CD4-positive, alpha-beta T cell treated with Interleukin-2 at 100 ng/mL for 4 hours (primary cell): ENCODE data around the gene PRKAG3.

Experiments
- DNase-seq: peaks from one replicate; pipeline ENCODE4 v3.0.0-alpha.2; 2020; ENCODE audit warnings: low spot score

PRKAG3 gene

DNA sequence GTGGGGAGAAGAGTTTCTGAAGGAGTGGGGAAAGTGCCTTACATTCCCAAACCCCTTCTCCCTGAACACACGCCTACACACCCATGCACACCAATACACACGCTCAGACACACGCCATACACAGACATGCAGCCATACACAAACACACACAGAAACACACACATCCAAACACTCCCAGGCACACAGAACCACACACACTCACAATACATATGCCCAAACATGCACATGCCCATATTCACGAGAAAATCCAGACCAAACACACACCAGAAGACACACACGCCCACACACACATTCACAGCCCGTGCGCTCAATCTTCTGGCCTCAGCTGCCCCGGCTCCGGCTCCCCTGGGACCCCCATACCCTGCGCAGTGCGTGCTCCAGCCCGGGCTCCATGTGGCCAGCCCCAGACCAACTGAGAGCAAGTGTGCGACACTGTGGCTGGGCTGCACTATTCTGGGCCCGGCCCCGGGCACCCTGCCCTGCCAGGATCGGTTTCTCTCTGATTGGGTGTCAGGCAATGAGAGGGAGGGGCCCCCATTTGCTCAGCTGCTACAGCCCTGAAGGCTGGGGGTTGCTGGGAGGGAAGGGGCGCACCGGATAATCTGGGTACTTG, at the start of gene PRKAG3:
TSS of gene PRKAG3 (minus strand) at position 426 of the 613 bp plus-strand sequence.
- no peak for DNase-seq

DNA sequence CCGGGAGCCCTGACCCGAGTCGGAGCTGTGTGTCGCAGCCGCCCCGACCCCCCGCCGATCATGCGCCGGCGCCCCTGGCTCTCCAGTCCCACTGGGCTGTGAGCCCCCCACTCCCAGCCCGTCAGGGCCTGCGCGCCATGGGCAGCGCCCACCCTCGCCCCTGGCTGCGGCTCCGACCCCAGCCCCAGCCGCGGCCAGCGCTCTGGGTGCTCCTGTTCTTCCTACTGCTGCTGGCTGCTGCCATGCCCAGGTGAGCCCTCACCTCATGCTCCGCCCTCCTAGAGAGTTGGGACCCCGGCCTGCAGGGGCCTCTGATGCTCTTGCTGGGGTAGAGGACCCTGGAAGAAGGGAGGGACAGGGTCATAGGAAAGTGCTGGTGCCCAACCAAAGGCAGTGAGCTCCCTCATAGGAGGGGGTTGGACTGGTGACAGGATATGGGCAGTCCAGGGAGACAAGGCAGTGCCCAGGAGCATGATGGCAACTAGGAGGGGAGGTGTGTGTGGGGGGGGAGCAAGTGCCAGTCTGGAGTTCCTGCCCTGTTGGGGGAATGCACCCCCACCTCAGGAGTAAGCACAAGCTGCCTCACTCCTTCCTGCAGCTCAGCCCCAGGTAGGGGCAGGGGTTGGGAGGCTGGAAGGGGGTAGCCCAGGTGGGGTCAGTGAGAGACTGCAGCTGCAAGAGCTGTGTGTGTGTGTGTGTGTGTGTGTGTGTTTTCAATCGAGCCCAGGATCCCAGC, 49.4 kb upstream of the PRKAG3 start:
- DNase-seq: no peak

DNA sequence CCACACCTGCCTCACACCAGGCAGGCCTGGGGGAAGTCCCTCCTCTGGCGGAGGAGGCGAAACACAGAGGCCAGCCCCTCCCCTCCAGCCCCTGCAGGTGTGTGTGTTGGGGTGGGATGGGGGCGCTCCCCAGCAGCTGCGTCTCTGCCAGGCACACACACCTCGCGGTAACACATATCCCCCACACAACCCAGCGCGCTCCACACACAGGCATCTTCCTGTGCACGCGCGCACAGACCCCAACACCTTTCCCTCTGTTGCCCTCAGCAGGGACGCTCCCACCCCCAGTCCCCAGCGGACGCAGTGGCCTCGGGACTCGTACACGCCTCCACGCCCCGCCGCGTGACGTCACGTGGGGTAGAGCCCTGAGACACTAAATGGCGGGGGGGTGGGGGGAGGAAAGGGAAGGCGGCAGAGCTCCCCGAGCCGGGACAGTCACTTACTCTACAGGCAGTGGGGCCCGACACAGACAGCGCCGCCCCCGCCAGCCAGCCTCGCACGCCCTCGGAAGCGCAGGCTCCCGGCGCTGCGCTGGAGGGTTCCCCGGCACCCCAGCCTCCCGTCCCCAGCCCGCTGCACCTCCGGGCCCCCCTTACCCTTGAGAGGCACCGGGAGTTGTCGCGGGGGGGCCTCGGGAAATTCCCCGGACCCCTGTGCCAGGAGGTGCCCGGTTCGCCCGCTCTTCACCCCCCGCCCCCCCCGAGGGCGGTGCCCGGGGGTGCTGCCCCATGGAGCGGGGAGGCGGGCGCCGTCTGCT, 48.7 kb upstream of the PRKAG3 start, which contains the start of gene WNT10A:
TSS of gene WNT10A (plus strand) at position 751 of the 757 bp plus-strand sequence. CDS start 144 bp downstream, outside the sequence.
- peak; percentile 90 for DNase-seq

DNA sequence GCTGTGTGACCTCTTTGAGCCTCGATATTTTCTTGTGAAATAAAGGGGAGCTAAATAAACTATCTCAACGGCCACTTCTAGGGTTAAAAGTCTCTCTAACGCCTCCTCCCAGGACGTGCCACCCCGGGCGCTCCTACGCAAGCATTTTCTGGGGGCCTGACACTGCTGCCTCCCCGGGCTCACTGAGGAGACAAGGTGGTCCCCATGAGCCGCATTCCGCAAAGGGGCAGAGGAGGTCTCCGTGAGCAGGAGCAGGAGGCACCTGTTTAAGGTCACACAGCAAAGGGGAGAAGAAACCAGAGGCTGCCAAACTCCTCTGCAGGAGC, 48.1 kb upstream of the PRKAG3 start:
- DNase-seq: no peak

DNA sequence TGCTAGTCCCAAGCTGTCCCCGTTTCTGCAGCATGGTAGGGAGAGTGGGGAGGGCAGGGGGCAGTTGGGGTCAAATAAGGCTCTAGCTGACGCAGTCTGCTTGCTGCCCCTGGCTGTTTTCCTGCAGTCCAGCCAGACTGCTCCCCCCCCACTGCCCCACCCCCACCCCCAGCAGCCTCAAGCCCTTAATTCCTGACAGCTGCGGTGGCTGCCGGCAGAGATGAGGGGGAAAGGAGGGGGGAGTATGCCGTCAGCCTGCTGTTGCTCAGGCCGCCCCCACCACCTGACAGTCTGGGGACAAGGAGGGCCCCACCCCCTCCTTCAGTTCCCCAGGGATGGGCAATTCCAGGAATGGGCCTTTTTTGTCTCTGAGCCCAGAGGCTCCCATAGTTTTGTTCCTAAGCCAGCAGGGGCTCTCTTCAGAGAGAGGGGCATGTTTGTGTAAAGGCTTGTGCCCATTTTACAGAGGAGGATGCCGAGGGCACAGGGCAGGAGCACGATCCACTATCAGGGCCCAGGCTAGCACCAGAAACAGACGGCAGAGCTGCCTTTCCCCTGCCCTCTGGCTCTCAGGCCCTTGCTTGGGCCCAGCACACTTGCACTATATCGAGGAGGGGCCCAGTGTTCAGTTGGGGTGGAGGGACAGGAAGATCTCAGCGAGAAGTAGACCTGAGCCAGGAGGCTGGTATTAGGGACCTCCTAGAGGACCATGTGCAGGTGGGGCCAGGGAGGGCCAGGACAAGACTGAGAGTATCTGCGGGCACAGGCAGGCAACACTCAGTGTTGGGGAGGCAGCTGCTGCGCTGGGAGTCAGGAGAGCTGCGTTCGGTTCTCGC, 47.5 kb upstream of the PRKAG3 start:
- DNase-seq: no peak

DNA sequence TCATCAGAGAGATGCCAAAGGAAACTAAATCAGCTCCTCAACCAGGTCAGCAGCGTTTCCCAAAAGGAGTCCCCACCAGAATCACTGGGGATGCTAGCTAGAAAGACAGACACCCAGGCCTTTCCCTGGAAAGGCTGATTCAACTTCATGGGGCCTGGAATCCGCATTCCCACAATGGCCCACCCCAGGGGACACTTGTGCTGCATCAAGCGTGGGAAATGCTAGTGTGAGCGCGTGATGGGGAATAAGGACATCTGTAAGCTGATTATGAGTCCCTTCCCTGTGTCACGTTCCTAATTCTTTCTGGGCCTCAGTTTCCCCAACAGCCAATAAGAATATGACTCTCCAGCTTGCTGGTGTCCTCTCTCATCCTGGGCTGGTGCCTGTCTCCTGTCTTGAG, 46.9 kb upstream of the PRKAG3 start:
- DNase-seq: no peak

DNA sequence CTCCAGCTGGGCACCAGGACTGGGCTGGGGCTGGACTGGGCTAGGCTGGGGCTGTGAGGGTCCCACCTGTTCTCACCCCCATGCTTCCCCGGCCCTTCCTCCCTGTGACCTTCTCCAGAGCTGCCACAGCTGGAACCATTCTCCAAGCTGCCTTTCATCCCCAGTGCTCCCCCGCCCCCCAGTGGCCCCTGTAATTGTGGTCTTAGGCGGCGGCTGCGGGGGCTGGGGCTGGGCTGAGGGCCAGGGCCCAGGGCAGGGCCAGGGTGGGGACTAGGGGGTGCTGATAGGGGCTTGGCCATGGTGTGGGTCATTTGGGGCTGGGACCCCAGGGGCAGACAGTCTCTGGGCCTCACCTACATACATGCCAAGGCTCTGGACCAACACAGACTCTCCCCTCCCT, 46.3 kb upstream of the PRKAG3 start:
- DNase-seq: no peak

DNA sequence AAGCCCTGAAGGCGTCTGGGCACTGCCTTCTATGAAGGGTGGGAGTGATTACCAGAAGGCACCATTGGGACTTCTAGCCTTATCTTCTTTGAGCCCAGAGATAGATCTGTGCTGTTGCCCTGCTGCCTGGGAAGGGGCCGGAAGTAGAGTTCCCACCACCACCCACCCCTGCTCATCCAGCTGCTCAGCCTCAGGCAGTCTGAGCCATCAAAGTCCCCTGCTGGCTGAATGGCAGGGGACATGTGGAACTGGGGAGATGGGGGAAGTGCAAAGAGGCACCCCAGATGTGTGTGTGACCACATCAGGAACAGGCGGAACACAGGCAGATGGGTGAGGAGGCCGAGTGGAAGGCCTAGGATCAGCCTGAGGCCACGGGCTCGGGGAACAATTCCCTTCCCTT, 45.7 kb upstream of the PRKAG3 start:
- no peak for DNase-seq

DNA sequence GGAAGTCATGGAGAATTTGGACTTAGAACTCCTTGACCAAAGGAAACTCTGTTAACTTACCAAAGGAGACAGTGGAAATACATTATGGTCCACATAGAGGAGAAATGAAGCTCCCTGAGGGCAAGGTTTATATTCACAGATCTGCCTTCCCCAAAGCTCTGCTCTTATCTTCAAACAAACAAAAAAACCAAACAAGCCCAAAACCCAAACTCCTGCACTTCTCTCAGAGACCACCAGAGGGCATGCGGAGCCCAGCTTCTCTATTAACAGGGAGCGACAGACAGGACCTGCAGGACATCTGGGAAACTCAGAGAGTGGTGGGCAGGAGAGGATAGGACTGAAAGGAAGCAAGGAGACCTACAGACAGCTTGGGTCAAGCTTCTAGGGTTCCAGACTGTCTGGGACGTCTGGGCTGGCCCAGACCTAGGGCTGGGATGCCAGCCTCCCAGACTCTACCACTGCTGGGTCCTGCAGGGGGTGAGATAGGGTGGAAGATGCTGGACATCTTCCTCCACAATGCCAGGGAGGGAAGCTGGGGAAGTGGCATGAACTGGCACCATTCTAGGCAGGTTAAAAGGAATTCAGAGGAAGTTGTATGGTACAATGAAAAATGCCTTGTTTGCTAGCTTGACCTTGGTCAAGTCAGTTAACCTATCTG, 45.1 kb upstream of the PRKAG3 start:
- peak; percentile 85 for DNase-seq

DNA sequence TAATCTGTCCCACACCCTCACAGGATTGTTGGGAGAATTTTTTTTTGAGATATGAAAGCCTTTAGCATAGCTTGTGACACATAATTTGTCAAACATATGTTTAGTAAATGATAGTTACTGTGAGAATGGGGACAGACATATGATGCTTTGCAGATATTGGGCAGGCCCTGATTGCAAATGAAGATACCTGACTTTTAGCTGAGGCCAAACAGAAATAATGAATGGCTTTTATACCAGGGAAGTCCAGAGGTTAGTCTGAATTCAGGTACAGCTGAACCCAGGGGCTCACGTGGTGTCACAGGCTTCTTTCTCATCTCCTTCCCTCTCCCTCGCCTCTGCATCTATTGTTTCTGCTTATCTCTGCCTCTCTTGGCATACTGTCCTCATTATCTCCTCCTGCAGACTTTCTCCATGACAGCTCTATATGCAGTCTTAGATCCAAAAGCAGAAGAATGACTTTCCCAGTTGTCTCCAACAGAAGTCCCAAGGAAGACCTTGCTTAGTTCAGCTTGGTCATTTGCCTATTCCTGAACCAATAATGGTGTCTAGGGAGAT, 44.2 kb upstream of the PRKAG3 start:
- DNase-seq: no peak

DNA sequence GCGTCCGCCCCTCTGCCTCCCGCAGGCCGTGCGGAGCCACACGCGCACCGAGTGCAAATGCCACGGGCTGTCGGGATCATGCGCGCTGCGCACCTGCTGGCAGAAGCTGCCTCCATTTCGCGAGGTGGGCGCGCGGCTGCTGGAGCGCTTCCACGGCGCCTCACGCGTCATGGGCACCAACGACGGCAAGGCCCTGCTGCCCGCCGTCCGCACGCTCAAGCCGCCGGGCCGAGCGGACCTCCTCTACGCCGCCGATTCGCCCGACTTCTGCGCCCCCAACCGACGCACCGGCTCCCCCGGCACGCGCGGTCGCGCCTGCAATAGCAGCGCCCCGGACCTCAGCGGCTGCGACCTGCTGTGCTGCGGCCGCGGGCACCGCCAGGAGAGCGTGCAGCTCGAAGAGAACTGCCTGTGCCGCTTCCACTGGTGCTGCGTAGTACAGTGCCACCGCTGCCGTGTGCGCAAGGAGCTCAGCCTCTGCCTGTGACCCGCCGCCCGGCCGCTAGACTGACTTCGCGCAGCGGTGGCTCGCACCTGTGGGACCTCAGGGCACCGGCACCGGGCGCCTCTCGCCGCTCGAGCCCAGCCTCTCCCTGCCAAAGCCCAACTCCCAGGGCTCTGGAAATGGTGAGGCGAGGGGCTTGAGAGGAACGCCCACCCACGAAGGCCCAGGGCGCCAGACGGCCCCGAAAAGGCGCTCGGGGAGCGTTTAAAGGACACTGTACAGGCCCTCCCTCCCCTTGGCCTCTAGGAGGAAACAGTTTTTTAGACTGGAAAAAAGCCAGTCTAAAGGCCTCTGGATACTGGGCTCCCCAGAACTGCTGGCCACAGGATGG, 42.0 kb upstream of the PRKAG3 start:
- no peak for DNase-seq

DNA sequence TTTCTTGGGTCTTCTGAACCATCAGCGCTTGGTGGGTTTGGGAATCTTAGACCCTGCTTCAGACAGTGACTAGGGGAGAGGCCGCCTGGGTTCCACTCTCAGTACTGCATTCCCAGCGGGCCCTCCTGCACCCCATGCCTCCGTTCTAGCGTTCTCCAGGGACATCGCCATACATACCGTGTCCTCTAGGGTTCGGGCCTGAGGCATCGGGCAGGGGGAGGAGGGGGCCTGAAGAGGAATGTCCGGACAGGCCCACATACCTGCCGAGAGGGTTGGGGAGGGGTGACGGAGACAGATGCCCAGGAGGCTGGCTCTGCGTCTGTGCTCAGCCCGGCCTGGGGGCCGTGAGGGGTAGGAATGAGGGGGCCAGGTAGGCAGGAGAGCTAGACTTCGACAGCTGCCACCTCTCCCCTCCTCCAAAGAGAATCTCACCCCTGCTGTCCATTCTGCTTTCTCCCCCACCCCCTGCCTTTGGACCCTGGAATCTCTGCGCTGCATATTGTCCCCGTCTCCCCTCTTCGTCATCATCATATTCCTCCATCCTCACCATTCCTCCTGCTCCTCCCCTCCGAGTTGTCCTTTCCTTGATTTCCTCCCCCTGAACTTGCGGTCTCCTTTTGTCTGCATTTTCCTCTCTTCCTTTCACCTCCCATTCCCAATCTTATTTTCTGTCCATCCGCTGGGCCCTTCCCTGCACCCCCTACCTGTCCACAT, 41.2 kb upstream of the PRKAG3 start:
- no peak for DNase-seq

DNA sequence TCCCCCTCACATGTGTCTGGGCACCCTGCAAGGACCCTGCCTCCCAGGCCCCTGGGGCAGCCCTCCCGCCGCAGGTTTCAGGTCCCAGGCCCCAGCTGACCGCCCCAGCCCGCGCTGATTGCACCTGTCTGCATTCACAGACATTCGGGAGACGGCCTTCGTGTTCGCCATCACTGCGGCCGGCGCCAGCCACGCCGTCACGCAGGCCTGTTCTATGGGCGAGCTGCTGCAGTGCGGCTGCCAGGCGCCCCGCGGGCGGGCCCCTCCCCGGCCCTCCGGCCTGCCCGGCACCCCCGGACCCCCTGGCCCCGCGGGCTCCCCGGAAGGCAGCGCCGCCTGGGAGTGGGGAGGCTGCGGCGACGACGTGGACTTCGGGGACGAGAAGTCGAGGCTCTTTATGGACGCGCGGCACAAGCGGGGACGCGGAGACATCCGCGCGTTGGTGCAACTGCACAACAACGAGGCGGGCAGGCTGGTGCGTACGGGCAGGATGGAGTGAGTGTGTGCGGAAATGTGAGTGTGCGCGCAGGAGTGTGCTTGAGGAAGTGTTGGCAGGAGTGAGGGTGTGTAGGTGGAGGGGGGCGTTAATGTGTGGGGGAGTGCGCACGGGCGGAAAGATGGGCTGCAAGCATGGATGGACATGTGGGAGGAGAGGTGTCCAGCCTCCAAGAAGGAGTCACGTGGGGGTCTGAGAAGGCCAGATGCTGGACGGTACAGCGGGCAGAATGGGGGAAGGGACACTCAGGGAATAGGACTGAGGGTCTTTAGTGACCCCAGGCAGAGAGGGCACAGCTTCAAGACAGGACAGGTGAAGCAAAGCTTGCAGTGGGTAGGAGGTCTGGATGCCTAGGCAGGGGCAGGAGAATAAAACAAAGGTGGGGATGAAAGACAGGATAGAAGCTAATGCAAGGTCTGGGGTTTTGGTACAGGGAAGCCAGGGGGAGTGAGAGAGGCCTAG, 40.0 kb upstream of the PRKAG3 start:
- DNase-seq: peak; percentile 24

DNA sequence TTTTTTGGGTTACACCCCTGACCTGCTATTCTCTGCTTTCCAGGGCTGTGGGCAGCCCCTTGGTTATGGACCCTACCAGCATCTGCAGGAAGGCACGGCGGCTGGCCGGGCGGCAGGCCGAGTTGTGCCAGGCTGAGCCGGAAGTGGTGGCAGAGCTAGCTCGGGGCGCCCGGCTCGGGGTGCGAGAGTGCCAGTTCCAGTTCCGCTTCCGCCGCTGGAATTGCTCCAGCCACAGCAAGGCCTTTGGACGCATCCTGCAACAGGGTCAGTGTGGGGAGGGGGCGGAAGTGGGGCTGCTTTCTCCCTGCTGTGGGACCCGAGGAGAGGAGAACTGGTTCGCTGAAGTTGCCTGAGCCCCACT, 39.4 kb upstream of the PRKAG3 start:
- DNase-seq: no peak

DNA sequence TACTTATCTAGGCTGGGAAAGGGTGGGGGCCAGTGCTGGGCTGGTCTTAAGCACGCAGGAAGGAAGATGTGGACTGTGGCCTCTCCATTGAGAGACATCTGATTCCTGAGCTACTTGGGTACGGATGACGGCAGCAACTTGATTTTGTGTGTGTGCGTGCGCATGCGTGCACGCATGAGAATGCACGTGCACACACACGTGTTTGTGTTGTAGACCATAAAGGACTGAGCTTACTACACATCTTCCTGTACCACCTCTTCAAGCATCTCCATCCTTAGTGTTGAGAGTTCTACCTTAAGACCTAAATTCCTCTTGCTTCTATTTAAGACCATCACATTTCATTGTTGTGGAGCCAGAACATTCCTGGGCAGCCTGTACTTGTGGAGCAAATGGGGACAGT, 37.5 kb upstream of the PRKAG3 start:
- no peak for DNase-seq

DNA sequence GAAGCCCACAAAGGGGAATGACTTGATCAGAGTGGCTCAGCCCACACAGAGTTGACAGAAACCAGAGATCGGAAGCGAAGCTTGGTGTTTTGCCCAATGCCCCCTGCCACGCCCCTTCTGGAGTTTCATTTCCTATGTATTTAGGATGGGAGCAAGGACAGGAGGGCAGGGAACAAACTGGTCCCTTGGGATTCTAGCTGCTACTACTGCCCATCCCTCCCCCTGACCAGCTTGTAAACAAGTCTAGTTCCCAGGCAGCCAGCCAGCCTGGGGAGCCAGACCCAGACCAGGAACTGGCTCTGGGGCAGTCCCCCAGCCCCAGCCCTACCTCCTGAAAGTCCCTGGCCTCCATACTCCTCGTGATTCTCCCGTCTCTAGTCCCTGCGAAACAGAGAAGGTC, 36.3 kb upstream of the PRKAG3 start:
- DNase-seq: no peak

DNA sequence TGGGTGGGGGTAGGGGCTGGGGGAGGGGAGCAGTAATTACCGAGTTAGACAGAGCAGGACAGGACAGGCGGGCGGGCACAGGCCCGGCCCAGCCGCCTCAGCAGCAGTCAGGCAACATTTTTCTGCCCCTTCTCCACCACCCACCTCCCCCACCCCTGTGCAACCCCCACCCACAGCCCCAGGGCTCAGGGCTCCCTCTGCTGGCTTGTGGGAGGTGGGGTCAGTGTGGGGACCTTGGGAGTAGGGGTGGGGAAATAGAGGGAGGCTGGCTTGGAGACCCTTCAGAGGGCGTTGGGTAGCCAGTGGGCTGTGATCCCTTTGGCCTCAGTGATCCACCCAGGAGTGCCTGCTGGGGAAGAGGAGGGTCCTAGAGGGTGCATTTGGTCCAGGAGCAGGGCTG, 34.4 kb upstream of the PRKAG3 start:
- DNase-seq: no peak

DNA sequence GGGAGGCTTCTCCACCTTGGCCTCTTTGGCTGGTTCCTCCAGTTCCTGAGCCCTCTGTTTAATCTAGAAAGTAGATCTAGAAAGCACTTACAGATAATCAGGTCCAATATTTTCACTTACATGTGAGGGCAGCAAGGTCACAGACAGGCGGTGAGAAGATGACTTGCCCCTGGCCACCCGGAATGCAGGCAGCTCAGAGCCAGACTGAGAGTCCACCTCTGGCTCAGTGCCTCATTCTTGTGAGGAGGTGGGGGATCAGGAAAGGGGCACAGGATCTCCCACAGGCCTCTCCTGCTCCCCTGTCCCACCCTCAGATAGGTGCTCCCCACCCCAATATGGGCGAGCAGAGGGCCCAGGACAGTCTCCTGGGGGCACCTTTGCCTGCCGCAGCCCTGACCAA, 33.8 kb upstream of the PRKAG3 start:
- DNase-seq: no peak

DNA sequence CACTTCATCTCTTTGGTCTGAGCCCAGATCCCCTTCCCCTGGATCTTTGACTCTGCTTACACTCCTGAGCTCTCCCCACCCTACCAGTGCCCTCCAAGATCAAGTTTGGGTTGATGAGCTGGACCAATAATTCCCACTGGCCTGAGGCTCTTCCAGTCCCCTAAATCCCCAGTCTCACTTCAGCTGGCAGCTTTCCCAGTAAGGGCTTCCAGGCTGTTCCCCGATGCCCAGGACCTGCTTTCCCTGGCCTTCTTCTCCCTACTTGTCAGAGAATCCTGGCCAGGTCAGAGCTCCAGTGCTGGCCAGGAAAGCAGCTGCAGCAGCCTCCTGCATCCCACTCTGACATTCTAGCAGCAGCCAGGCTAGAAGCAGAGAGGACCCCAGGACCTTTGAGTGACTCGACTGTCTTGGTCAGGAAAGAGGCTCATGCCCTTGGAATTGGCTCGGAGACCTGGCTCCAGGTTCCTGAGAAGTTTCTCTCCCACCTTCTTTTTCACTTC, 31.5 kb upstream of the PRKAG3 start:
- DNase-seq: no peak
